Activated CD4-positive, alpha-beta T cell treated with anti-CD3 and anti-CD28 coated beads for 36 hours (primary cell): ENCODE measurements around the gene APOBEC4. TPM values are rescaled to one million over a fixed set of nuclear protein-coding genes. Genes with fewer than 3 reads are reported as not detected.

ENCODE experiments used
- ATAC-seq: fragments of 200-7000 bp; cut with Tn5 transposase; one replicate; pipeline ENCODE4 v1.10.0; 2021; ENCODE audit warnings: mild to moderate bottlenecking, moderate library complexity
- CTCF ChIA-PET: fragments of 350-600 bp; sonication (Branson Sonifier 250); formaldehyde crosslinking; loops from one replicate; lab custom pipeline; 2021; ENCODE audit warnings: antibody characterized with exemption; lab: Charles Lee
- POLR2A ChIA-PET: fragments of 350-600 bp; sonication (Branson Sonifier 250); formaldehyde crosslinking; loops from one replicate; lab custom pipeline; 2021; ENCODE audit warnings: antibody characterized with exemption, inconsistent platforms; lab: Charles Lee
- DNase-seq: peaks from one replicate; pipeline ENCODE4 v3.0.0-alpha.2; 2020
- H3K27ac Mint-ChIP-seq: one replicate; pipeline ENCODE4 v1.8.0; 2021; ENCODE audit warnings: mixed read lengths
- H3K27me3 Mint-ChIP-seq: one replicate; pipeline ENCODE4 v1.8.0; 2021; ENCODE audit warnings: mixed read lengths
- H3K36me3 Mint-ChIP-seq: one replicate; pipeline ENCODE4 v1.8.0; 2021; ENCODE audit warnings: low read depth, mixed read lengths
- H3K4me1 Mint-ChIP-seq: one replicate; pipeline ENCODE4 v1.8.0; 2021; ENCODE audit warnings: mixed read lengths
- H3K4me3 Mint-ChIP-seq: one replicate; pipeline ENCODE4 v1.8.0; 2021; ENCODE audit warnings: mild to moderate bottlenecking, moderate library complexity, mixed read lengths
- H3K9me3 Mint-ChIP-seq: one replicate; pipeline ENCODE4 v1.8.0; 2021; ENCODE audit warnings: low read depth, mixed read lengths
- intact Hi-C, 2 experiments: fragments of 100-400 bp; cut with DNase I in 1 of 2; cut with micrococcal nuclease in 1 of 2; formaldehyde crosslinking; loops; one replicate each; pipeline versions ENCODE4 v1.14.2 to v1.15.1; 2022 to 2024; cut with DNase I, micrococcal nuclease
- total RNA-seq, 2 experiments: library from RNA; stranded (reverse); gene quantifications; one replicate each; pipeline ENCODE4 v1.2.3, GENCODE V29; 2021

APOBEC4 gene
- total RNA-seq, 2 experiments from 2014 or later: not detected

GRCh38 chr1:183646776-183647175, 6.3 kb downstream of the APOBEC4 start:
- CTCF ChIA-PET: interaction anchor here (0.5 to 2.5 kb wide), 5 partner anchors 9 to 269 kb away, joined by 3 to 15 read pairs (median 9); no protein-coding TSS in a partner anchor
- H3K36me3 Mint-ChIP-seq: no peaks in the 10 kb centered on the region

GRCh38 chr1:183645531-183645930, 7.6 kb downstream of the APOBEC4 start:
- Mint-ChIP-seq H3K27me3 (no peaks in the 10 kb centered on the region), H3K4me3 (no peak overlapping the region), H3K27ac (no peak overlapping the region), H3K4me1 (no peaks in the 10 kb centered on the region), H3K9me3 (no peaks in the 10 kb centered on the region), H3K36me3 (no peaks in the 10 kb centered on the region)
- no peak for DNase-seq
- intact Hi-C loops: no loop called here
- ATAC-seq: no peak
- POLR2A ChIA-PET: no interaction called here
- CTCF ChIA-PET: interaction anchor here (2.2 to 2.5 kb wide), 2 partner anchors 10 to 40 kb away, joined by 7 to 29 read pairs; partner anchors contain the start of gene APOBEC4

More at GRCh38 chr1:183646776-183647175, 6.3 kb downstream of the APOBEC4 start:
- POLR2A ChIA-PET: no interaction called here
- H3K27me3 Mint-ChIP-seq: no peaks in the 10 kb centered on the region
- intact Hi-C loops: no loop called here
- no peaks in the 10 kb centered on the region for H3K9me3 Mint-ChIP-seq
- H3K4me1 Mint-ChIP-seq: peaks cover 6% of the 10 kb centered on the region
- no peak for DNase-seq
- no peak overlapping the region for H3K4me3 Mint-ChIP-seq
- no peak for ATAC-seq
- no peak overlapping the region for H3K27ac Mint-ChIP-seq

- peak; percentile 16 for ATAC-seq
- no peak overlapping the region for H3K27ac Mint-ChIP-seq
- no peak for DNase-seq
- intact Hi-C loops: no loop called here
- peaks cover 1% of the 10 kb centered on the region for H3K4me1 Mint-ChIP-seq
- H3K27me3 Mint-ChIP-seq: no peaks in the 10 kb centered on the region
- no peak overlapping the region for H3K4me3 Mint-ChIP-seq
- ChIA-PET CTCF (no interaction called here), POLR2A (no interaction called here)
- no peaks in the 10 kb centered on the region for H3K9me3 Mint-ChIP-seq
- no peaks in the 10 kb centered on the region for H3K36me3 Mint-ChIP-seq
These were observed 10.9 kb downstream of the APOBEC4 start for GRCh38 chr1:183642166-183642565.

GRCh38 chr1:183640193-183640592, 12.9 kb downstream of the APOBEC4 start:
- no peak overlapping the region for H3K27ac Mint-ChIP-seq
- no peaks in the 10 kb centered on the region for H3K9me3 Mint-ChIP-seq
- H3K4me1 Mint-ChIP-seq: peaks cover 14% of the 10 kb centered on the region
- ChIA-PET CTCF (interaction anchor here (0.6 to 2.6 kb wide), 3 partner anchors 13 to 1340 kb away, joined by 3 to 10 read pairs (median 7); partner anchors contain the start of gene APOBEC4), POLR2A (no interaction called here)
- intact Hi-C loops: no loop called here
- H3K27me3 Mint-ChIP-seq: no peaks in the 10 kb centered on the region
- H3K36me3 Mint-ChIP-seq: peaks cover 2% of the 10 kb centered on the region
- ATAC-seq: no peak
- no peak overlapping the region for H3K4me3 Mint-ChIP-seq
- no peak for DNase-seq

- POLR2A ChIA-PET: no interaction called here
- no peak for ATAC-seq
- Mint-ChIP-seq H3K9me3 (no peaks in the 10 kb centered on the region), H3K4me1 (peaks cover 14% of the 10 kb centered on the region), H3K36me3 (peaks cover 2% of the 10 kb centered on the region), H3K27me3 (no peaks in the 10 kb centered on the region), H3K4me3 (no peak overlapping the region), H3K27ac (no peak overlapping the region)
- CTCF ChIA-PET: interaction anchor here (1.0 to 2.6 kb wide), 3 partner anchors 9 to 18 kb away, joined by 3 to 10 read pairs (median 3); no protein-coding TSS in a partner anchor
- intact Hi-C loops: loop anchor here (5.0 to 10.0 kb wide), 8 partner anchors 413 to 1678 kb away; partner anchors contain the start of genes IVNS1ABP (in 2 of the 2), C1orf21 (in 1 of the 2), EDEM3 (in 1 of the 2) and LAMC1 (in 1 of the 2)
- no peak for DNase-seq
These were observed 14.3 kb downstream of the APOBEC4 start for GRCh38 chr1:183638649-183639387.

GRCh38 chr1:183636783-183637182, 16.3 kb downstream of the APOBEC4 start:
- Mint-ChIP-seq H3K4me3 (peak overlapping the region; percentile 97), H3K9me3 (no peaks in the 10 kb centered on the region), H3K27ac (no peak overlapping the region), H3K36me3 (peaks cover 8% of the 10 kb centered on the region), H3K4me1 (peaks cover 27% of the 10 kb centered on the region), H3K27me3 (no peaks in the 10 kb centered on the region)
- POLR2A ChIA-PET: interaction anchor here (0.7 kb wide), 1 partner anchor 169 kb away, joined by 3 read pairs; no protein-coding TSS in a partner anchor
- intact Hi-C loops: loop anchor here (1.0 to 10.0 kb wide), 11 partner anchors 16 to 1681 kb away; partner anchors contain the start of genes IVNS1ABP (in 2 of the 2), C1orf21 (in 1 of the 2), DHX9 (in 1 of the 2) and EDEM3 (in 1 of the 2)
- CTCF ChIA-PET: interaction anchor here (0.7 to 0.8 kb wide), 2 partner anchors 10 to 88 kb away, joined by 3 read pairs; no protein-coding TSS in a partner anchor
- ATAC-seq (no peak), DNase-seq (no peak)

GRCh38 chr1:183636334-183636682, 16.8 kb downstream of the APOBEC4 start:
- CTCF ChIA-PET: no interaction called here
- intact Hi-C loops: loop anchor here (1.0 to 10.0 kb wide), 11 partner anchors 16 to 1681 kb away; partner anchors contain the start of genes IVNS1ABP (in 2 of the 2), C1orf21 (in 1 of the 2), DHX9 (in 1 of the 2) and EDEM3 (in 1 of the 2)
- peak overlapping the region; percentile 97 for H3K4me3 Mint-ChIP-seq
- POLR2A ChIA-PET: interaction anchor here (0.5 to 0.6 kb wide), 2 partner anchors 56 to 430 kb away, joined by 3 to 4 read pairs; no protein-coding TSS in a partner anchor
- peak overlapping the region; percentile 100 for H3K27ac Mint-ChIP-seq
- H3K36me3 Mint-ChIP-seq: peaks cover 10% of the 10 kb centered on the region
- no peaks in the 10 kb centered on the region for H3K27me3 Mint-ChIP-seq
- no peak for DNase-seq
- H3K4me1 Mint-ChIP-seq: peaks cover 30% of the 10 kb centered on the region
- H3K9me3 Mint-ChIP-seq: no peaks in the 10 kb centered on the region
- ATAC-seq: no peak

- ChIA-PET POLR2A (interaction anchor here (0.5 to 0.6 kb wide), 3 partner anchors 9 to 431 kb away, joined by 3 to 4 read pairs (median 4); no protein-coding TSS in a partner anchor), CTCF (no interaction called here)
- H3K4me1 Mint-ChIP-seq: peaks cover 32% of the 10 kb centered on the region
- peak within 1 kb of the TSS; percentile 100 for H3K27ac Mint-ChIP-seq
- peak; percentile 98 for DNase-seq
- ATAC-seq: peak; percentile 90
- intact Hi-C loops: loop anchor here (1.0 to 10.0 kb wide), 18 partner anchors 17 to 1682 kb away; partner anchors contain the start of genes IVNS1ABP (in 2 of the 2), C1orf21 (in 1 of the 2), DHX9 (in 1 of the 2) and EDEM3 (in 1 of the 2)
- no peaks in the 10 kb centered on the region for H3K27me3 Mint-ChIP-seq
- H3K4me3 Mint-ChIP-seq: peak within 1 kb of the TSS; percentile 97
- no peaks in the 10 kb centered on the region for H3K9me3 Mint-ChIP-seq
- H3K36me3 Mint-ChIP-seq: peaks cover 13% of the 10 kb centered on the region
These were observed 17.3 kb downstream of the APOBEC4 start, which contains the start of gene ARPC5 for GRCh38 chr1:183635606-183636333. Gene ARPC5, minus strand, starts transcription at chr1:183635783. Its CDS starts 124 bp downstream, at chr1:183635659.

- ChIA-PET CTCF (interaction anchor here (2.2 to 4.1 kb wide), 2 partner anchors 19 to 50 kb away, joined by 14 to 42 read pairs; partner anchors contain the start of gene APOBEC4), POLR2A (interaction anchor here (0.6 kb wide), 2 partner anchors 10 to 323 kb away, joined by 4 read pairs; no protein-coding TSS in a partner anchor)
- intact Hi-C loops: loop anchor here (1.0 to 10.0 kb wide), 15 partner anchors 45 to 1682 kb away; partner anchors contain the start of genes IVNS1ABP (in 2 of the 2), C1orf21 (in 1 of the 2), EDEM3 (in 1 of the 2) and LAMC1 (in 1 of the 2)
- H3K4me1 Mint-ChIP-seq: peaks cover 38% of the 10 kb centered on the region
- H3K36me3 Mint-ChIP-seq: peaks cover 18% of the 10 kb centered on the region
- H3K27me3 Mint-ChIP-seq: no peaks in the 10 kb centered on the region
- H3K4me3 Mint-ChIP-seq: peak overlapping the region; percentile 97
- H3K27ac Mint-ChIP-seq: peak overlapping the region; percentile 100
- peak; percentile 3 for ATAC-seq
- H3K9me3 Mint-ChIP-seq: no peaks in the 10 kb centered on the region
- no peak for DNase-seq
These were observed 18.0 kb downstream of the APOBEC4 start for GRCh38 chr1:183635099-183635605.

GRCh38 chr1:183634429-183635065, 18.6 kb downstream of the APOBEC4 start:
- intact Hi-C loops: loop anchor here (1.0 to 10.0 kb wide), 17 partner anchors 42 to 1683 kb away; partner anchors contain the start of genes IVNS1ABP (in 2 of the 2), NCF2 (in 2 of the 2), C1orf21 (in 1 of the 2) and EDEM3 (in 1 of the 2)
- H3K4me1 Mint-ChIP-seq: peaks cover 43% of the 10 kb centered on the region
- no peaks in the 10 kb centered on the region for H3K9me3 Mint-ChIP-seq
- H3K27ac Mint-ChIP-seq: peak overlapping the region; percentile 95
- peaks cover 23% of the 10 kb centered on the region for H3K36me3 Mint-ChIP-seq
- ChIA-PET POLR2A (interaction anchor here (0.6 to 0.7 kb wide), 2 partner anchors 47 to 323 kb away, joined by 3 to 4 read pairs; no protein-coding TSS in a partner anchor), CTCF (interaction anchor here (0.7 to 4.1 kb wide), 15 partner anchors 12 to 434 kb away, joined by 3 to 42 read pairs (median 3); partner anchors contain the start of gene APOBEC4)
- H3K27me3 Mint-ChIP-seq: no peaks in the 10 kb centered on the region
- ATAC-seq (no peak), DNase-seq (no peak)
- H3K4me3 Mint-ChIP-seq: peak overlapping the region; percentile 97
